Hematopoietic multipotent progenitor cell treated with erythropoietin and hydrocortisone succinate and interleukin-3 and kit ligand, for 4 days (in vitro differentiated cells): ENCODE measurements around the gene UNK.
"Not testable (repeated sequence)": the region's sequence is repeated elsewhere in the genome, so short reads cannot be mapped to it uniquely, and the experiment has no call there.

Experiments used
- DNase-seq: peaks from one replicate; pipeline ENCODE4 v3.0.0-alpha.2; 2015

UNK gene

DNA sequence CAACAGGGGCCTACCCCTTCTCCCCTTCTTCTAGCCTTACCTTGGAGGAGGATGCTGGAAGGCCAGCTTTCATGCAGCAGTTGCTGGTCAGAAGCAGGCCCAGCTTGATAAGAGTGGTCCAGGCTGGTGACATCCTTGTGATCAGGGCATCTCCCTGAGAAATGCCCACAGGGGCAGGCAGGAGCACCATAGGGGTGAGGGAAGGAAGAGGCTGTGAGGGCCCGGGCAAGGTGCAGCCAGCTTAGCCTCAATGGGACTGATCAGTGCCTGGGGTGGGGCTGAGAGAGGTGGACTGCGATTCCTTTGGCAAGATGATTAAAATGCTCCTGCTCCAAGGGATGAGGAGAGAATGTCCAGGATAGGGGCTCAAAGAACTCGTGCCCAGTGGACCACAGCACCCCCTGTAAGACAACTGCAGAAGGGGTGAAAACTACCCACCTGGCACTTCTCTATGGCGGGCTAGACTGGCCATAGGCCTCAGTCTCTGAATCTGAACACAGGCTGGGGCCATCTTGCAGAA, 10.1 kb upstream of the UNK start:
- DNase-seq: no peak

DNA sequence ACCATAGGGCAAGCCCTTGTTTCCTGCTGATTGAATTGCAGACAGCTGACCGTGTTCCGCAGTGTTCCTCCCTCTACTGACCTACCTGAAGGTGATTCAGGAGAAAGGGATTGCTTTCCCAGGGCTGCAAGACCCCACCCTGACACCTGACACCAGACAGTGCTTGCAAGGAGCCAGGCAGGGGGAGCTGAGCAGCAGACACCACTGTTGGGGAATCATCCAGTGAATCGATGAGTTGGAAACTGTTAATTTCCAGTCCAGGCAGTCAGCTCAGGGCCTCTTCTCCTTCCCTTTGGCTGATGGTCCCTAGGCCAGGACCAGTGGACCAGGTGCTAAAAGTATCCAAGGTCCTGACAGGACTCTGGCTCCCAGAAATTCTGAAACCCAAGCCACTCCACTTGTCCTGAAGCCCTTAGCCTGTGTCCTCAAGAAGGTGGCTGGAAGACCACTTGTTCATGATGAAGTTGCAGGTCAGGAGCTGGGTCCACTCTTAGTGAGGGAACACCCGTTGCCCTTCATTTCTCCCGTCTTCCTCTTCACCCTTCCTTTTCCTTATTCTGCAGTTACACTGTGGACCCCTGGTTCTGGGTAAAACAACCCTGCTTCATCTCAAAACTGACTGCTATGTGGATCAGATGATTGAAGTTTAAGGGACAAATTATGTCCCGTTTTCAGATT, 9.5 kb upstream of the UNK start:
- no peak for DNase-seq

DNA sequence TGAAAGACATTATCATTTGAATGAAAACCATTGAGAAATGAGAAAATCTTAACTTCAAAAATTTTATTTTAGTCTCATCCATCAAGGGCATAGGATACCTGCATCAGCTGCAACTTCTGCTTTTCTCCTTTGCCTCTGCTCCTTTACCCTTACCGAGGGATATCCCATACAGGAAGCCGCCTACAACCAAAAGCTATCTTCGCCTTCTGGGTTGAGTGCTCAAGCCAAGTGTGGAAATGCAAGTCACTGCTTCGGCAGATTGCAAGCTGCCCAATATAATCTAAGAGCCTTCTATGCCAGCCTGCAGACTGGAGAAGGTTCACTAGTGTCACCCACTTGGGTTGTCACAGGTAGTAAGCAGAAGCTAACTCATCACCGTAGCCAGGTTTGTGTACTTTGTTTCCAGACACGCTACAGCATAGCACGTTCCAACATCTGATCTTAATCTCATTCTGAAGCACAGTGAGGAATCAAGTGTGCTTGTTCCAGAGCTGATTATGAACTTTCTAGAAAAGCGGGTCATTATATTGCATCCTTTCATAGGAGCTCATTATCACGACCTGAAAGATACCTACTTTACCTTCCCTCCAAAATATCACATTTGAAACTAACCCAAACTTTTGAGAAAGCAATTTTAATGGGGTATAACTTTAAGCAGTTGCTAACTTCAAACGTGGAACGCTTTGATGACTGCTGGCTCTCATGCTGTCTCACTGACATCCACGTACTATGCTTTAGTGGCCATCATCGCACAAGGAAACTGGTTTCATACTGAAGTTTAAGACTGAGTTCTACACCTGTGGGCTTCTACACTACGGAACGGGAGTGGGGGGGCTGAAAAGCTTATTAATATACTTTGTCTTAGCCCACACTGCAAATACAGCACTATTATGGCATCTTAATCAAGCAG, 8.0 kb upstream of the UNK start:
- peak; percentile 86 for DNase-seq

DNA sequence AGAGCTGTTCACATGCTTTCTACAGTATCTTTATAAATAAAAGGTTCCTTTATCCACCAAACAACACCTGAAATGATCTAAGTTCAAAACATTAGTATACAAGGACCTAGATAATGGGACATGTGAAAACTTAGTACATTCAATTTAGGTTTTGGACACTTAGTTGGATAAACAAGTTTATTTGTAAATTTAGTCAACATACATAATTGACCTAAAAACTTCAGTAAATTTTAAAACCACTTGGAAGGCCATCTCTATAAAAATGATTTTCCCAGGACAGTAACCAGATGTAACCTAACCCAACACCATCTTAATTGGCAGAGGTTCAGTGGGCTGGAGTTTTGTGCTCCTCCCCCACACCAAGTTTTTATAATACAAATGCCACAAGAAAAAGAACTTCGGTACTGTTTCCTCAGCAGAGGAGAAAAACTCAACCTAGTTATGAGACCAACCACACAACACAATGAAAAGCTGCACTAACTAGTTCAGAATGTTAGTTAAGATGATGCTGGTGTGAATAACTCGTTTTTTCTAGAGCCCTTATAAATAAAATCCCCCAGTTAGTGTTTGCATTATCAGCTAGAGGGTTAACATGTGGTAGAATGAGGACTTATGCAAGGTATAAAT, 7.2 kb upstream of the UNK start:
- no peak for DNase-seq

DNA sequence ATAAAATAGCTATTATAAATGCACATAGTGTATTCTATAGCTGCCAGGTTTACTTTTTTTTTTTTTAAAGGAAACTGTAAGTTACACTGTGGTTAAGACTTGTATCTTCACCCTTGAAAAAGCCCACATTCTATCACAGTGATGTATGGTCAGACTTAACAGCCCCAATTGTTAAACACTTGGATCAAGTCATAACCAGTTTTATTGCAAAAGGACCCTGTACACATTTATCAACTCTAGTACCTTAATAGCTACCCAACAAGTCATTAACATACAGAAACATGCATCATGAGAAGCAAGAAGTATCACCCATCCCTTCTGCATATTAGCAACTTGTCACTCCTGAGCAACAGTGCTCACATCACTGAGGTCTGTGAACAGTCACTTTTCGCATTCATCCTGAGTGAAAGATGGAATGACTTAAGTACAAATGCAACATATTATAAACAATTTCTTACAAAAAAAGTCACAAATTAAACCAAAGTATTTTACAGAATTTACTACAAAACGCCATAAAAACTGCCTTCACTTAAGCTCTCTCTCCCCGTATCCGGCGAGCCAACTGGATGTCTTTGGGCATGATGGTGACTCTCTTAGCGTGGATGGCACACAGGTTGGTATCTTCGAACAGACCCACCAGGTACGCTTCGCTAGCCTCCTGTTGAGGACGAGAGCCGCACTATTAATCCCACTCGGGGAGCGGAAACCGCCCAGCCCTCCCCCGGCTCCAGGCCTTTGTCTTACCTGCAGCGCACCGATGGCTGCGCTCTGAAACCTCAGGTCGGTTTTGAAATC, 6.3 kb upstream of the UNK start:
- not testable (repeated sequence) for DNase-seq

DNA sequence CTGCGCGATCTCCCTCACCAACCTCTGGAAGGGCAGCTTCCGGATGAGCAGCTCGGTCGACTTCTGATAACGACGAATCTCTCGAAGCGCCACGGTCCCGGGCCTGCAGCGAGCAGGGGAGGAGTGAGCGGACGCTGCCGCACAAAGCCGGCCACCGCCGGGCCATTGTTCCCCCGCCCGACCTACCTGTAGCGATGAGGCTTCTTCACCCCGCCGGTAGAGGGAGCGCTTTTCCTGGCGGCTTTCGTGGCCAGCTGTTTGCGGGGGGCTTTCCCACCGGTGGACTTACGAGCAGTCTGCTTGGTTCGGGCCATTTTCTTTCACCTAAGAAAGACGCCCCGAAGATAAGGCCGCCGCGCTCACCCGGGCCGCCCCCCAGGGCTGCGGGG, 5.8 kb upstream of the UNK start:
- DNase-seq: peak; percentile 85

DNA sequence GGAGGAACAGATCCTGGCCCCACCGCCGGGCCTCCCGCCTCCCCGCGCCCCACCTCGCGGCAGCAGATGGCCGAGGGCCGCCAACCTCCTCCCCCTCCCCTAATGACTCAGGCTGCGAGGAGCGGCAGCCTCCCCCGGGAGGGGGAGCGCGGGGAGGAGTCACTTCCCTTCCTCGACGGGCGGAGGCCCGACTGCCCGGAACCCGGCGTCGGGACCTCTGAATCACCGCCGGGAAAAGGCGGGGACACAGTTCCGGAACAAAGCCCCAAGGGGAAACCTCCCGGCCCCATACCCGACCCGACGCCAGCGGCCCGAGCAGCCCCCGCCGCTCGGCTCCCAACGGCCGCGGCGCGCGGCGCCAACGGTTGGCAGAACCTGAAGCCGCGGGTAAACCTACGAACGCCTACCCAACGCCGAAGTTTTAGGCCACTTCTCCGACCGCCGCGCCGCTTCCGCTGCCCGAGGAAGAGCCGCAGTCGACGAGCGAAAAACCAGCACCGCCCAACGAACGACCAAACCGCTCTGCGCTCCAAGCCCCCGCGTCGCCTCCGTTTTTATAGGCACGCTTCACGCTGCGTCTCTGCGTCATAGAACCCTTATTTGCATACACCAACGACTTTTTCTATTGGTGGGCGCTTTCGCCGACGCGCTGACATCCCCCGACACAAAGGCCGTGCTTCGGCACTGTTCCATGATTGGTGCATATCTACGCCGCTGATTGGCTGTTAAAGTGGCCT, 5.2 kb upstream of the UNK start:
- peak; percentile 100 for DNase-seq

DNA sequence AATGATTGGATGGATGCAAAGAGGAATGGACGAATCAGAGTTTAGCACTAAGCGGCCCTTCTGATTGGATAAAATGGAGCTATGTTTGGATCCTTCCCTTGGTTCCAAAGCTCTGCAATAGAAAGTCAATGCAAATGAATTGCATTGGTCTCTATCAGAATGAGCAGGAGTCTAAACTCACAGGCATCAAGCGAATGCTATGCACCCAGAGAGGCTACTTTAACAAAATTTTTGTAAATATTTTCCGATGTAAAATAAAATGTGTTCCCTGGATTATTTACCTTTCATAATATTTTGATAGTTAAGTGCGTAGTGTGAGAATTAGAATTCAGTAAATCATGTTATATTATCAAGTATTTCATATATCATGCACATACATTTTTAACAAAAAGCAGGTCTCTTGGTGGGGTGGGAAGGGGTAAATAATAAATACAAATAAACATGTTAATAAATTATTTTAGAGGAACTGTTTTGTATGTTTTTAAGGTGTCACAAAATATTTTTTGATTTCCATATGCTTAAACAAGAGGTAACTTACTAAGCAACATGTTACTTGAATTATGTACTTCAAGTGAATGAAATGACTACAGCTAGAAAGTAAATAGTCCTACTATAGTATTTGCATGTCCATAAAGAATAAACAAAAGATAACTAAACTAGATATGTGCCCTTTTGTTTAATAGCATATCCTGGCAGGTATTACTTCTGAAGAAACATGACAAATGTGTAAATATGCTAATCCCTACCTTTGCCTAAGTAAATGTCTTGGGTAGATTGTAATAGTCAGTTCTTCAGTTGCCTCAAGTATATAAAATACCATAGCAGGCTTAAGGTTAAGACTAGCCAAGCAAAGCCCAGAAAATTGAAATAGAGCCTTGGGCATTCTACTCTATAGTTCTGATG, 4.4 kb upstream of the UNK start:
- no peak for DNase-seq

DNA sequence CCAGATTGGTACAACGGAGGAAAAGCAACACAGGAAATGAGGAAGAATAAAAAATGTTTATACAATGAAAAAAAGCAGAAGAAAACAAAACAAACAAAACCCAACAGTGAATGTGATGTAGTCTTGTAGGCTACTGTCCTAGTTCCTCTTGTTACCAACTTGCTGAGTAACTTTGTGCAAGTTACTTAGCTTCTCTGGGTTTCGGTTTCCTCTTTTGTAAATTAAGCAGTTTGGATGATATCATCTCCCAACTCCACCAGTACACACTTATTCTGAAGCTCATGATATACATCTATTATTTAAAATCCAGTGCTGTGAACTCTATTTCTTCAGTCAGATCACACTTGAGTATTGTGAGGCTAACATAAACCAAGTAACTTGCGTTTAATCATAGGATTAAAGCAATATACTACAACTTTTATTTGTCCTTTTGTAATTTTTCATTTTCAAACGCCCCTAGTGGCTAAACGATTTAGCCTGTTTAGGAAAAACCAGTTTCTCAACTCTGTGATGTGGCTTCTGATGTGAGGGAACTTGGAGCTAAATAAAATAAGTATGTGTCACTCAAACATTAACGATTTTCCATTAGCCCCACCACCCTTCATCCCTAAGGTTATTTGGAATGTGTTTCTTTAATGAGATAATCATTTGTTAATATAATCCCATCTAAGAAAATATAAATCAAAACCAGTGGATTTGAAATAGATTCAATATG, 1.4 kb upstream of the UNK start:
- DNase-seq: peak; percentile 91

DNA sequence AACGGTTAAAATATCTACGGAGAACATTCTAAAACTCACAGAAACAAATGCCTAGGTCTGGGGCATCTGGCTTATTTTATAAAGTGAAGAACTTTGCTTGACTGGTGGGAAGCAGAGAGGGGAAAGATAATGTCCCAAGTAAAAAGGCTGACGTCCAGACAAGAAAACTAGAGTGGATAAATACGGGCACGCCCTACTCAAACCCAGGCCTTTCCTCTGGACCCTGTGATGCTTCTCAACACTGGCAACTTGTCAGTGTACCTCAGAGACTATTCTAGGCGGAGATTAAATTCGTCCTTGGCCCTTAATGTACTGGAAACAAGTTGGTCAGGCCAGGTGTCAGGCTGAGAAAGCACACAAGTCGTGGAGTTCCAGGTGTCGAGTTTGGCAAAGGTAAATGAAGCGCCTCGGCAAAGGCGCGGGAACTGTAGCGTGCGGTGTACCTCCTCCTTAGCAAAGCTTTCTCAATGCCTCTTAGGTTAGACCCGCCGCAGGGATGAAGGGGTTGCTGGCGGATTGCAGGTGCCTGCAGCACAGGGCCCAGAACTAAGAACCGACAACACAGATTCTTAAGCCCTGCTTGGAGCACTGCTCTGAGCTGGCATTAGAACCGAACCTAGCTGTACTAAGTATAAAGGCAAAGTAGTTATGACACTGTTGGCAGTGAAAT, 668 bp upstream of the UNK start:
- no peak for DNase-seq

DNA sequence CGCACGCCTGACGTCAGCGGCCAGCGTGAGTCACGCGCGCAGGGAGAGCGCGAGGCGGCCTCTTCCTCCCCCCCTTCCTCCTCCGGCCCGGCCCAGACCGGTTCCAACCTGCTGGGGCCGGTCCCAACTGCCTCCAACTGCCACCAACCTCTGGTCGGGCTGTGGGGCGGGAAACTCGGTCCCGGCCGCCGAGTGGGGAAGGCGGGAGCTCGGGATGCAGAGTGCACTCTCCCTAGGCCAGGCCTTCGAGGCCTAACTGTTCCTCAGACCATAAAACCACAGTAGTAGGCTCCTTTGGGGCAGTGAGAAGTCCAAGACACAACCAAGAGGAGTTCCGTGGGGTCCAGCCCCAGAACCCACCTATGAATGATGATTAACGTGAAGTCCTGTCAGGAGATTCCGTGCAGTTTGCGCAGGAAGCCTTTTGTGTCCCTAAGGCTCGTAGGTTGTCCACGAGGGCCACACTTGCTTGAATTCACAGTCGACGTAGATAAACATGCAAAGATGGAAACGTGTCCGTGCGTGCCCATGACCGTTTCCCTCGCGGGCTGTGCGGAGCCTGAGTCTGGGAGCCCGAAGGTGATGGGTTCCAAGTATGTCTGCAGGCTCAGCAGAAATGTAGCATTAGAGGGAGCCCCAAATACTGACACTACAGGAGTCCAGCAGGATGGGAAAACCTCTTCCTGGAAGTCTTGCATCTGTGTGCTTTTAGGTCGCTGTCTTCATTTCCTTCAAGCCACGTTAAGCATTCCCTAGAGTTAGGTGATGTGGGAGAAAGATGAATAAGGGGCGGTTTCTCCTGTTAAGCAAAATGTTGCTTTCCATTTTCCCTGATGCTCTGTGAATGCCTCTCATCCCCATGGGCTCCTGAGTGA, 647 bp downstream of the UNK start:
- DNase-seq: peak; percentile 97

DNA sequence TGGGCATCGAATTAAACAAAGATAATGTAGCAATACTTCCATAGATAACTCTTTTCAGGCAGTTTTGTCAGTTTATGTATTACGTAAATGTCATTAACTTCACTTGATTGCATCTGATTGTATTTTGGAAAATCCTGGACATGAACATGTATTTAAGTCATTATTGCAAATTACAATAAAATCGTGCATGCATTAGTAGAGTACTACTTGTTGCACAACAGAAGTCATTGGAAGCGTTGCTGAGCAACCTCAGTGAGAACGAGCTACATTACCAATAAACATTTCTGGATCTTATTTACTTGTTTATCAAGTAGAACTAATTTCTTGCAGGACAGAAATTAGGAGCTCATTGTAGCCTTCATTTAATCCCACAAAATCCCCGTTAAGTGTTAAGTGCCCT, 6.6 kb downstream of the UNK start:
- DNase-seq: no peak

DNA sequence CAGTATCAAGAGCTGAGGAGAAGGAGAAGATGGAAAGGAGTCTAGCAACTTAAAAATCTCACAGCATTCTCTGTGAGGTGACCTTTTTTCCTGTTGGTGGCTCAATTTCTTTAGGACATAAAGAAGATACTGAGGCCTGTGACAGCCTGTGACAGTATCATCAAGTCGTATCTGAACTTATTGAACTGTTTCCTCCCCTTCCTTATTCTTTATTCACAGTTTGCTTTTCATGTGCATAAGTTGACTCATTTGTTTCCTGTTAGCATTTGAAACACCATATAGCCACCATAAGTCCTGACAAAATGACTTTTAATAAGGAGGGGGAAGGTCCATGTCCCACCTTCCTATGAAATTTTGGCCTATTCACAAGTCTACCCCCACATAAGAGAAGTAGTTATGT, 8.9 kb downstream of the UNK start:
- no peak for DNase-seq

DNA sequence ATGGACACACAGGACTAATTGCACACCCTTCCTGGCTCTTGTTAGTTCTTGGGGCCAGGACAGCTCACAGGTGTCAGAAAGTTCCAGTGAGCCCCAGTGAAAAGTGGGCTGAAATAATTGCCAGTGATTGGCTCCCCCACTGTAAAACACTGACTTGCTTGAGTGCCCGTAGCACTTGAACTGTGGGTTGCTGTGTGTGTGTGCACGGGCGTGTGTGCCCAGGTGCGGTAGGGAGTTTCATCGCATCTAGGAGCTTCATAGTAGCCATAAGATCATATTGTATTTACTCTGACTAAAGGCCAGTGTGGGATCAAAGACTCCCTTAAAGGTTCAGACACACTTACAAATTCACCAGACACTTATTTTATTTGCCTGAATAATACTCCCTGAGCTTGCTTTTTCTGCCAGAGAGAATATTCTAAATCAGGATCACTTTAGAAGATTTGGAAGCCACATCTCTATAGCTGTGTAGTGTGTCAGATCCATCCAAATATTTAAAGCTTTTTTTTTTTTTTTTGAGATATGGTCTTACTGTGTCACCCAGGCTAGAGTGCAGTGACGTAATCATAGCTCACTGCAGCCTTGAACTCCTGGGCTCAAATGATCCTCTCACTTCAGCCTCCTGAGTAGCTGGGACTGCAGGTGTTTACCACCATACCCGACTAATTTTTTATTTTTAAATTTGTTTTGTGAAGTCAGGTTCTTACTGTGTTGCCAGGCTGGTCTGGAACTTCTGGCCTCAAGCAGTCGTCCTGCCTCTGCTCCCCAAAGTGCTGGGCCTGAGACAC, 11.4 kb downstream of the UNK start:
- DNase-seq: no peak

DNA sequence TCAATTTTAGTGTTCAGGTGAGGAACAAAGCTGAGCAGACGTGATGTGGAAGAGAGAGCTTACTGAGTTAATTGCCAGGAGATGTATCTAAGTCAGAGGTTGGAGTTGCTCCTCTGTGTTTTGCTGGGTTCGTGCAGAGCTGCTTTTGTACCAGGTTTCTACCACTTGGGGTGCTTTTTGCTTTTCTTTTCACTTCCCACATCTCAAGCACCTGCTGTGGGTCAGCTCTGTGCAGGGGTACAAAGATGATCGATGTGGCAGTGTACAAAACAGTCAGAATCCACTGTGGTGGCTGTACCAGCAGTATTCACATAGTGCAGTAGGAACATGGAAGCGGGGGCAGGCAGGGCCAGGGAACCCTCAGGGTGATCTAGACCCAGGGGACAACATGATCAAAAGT, 14.8 kb downstream of the UNK start:
- DNase-seq: no peak

DNA sequence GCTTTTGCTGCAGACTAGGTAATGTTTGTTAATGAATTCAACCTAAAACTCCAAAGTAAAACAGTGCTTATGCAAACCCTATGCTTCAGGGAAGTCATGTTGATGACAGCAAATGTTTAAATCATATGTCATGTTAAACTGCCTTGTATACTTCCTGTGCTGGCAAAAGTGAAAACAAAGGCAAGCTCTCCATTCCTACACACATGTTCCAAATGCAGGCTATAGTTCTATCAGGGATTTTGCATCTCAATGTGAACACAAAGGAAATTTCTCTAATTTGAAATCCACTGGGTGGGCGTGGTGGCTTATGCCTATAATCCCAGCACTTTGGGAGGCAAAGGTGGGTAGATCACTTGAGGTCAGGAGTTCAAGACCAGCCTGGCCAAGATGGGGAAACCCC, 19.3 kb downstream of the UNK start:
- DNase-seq: no peak

DNA sequence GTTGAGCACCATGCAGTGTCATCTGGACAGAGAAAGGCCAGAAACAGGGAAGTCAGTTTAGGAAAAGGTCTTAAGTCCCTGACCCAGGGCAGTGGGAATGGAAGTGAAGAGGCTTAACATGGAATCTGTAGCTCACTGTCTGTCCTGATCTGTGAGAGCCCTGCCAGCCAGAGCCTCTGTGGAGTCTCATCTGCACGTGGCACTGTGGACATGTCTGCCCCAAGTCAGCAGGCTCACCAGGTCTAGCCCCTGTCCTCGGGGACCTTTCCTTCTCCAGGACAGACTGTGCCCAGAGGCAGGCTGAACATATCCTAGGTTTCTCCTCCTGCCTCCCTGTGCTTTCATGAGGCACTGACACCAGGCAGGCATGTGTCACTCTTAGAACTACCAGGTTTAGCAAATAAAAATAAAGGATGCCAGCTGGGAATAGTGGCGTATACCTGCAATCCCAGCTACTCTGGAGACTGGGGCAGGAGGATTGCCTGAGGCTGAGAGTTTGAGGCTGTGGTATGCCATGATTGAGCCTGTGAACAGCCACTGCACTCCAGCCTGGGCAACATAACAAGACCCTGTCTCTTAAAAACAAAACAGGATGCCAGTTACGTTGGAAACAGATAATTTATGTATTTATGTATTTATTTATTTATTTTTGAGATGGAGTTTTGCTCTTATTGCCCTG, 22.4 kb downstream of the UNK start:
- no peak for DNase-seq
